ENCODE results near the gene ZNF362. TPM values are rescaled to one million over a fixed set of nuclear protein-coding genes. Genes with fewer than 3 reads are reported as not detected.

Gene ZNF362
- total and polyA plus RNA-seq, 2 of the 13 experiments (the other 11 are each of a cell fraction or from before 2014, with no cell fraction given): 8.3 to 14.2 TPM

DNA sequence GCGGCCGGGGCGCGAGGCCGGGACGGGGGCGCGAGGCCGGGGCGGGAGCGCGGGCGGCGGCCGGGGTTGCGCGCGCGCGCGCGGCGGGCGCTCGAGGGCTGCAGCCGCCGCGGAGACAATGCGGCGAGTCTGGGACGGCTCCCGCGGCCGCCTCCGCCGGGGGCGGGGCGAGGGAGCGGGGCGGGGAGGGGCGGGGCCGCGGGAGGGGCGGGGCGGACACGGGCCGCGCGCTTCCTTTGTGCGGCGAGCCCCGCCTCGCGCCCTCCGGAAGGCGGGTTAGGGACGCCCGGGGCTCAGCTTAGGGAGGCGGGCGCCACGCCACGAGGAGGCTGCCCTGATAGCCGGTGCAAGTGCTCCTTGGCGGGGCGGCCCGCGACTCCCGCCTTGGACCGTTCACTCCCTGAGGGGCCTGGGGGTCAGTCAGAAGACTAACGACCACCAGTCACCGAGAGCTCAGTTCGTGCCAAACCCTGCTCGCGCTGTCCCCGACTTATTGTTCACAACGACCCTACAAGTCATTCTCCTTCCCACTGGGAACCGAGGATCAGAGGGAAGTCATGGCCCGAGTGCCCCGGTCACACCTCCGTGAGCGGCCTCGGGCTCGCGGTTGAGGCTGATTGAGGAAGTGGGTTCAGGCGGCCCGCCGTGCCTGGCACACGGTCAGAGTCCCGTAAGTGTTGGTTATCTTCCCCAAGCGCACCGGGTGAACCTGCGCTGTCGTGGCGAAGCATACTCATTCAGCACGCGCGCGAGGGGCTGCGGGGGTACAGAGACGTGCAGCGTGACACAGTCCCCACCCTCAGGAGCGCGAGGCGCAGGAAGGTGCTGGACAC is 93.7 kb downstream of the ZNF362 start (continued):
- TF ChIP-seq, protein P1, sequence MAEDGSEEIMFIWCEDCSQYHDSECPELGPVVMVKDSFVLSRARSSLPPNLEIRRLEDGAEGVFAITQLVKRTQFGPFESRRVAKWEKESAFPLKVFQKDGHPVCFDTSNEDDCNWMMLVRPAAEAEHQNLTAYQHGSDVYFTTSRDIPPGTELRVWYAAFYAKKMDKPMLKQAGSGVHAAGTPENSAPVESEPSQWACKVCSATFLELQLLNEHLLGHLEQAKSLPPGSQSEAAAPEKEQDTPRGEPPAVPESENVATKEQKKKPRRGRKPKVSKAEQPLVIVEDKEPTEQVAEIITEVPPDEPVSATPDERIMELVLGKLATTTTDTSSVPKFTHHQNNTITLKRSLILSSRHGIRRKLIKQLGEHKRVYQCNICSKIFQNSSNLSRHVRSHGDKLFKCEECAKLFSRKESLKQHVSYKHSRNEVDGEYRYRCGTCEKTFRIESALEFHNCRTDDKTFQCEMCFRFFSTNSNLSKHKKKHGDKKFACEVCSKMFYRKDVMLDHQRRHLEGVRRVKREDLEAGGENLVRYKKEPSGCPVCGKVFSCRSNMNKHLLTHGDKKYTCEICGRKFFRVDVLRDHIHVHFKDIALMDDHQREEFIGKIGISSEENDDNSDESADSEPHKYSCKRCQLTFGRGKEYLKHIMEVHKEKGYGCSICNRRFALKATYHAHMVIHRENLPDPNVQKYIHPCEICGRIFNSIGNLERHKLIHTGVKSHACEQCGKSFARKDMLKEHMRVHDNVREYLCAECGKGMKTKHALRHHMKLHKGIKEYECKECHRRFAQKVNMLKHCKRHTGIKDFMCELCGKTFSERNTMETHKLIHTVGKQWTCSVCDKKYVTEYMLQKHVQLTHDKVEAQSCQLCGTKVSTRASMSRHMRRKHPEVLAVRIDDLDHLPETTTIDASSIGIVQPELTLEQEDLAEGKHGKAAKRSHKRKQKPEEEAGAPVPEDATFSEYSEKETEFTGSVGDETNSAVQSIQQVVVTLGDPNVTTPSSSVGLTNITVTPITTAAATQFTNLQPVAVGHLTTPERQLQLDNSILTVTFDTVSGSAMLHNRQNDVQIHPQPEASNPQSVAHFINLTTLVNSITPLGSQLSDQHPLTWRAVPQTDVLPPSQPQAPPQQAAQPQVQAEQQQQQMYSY (CRISPR knock-in tag; IDR thresholded peaks at IDR 0.05): 0 out of 2 replicates have a peak, but pooled peaks have one; percentile 28
- TF ChIP-seq ATF7-NPFF (CRISPR knock-in tag; IDR thresholded peaks at IDR 0.05; ENCODE audit: low read depth): peak; percentile 44; the same call in 1 of the 2 replicates
- no peak for TF ChIP-seq ZNF749 (CRISPR knock-in tag; IDR thresholded peaks at IDR 0.05; ENCODE audit: borderline replicate concordance)
- TF ChIP-seq RFXANK (CRISPR knock-in tag; IDR thresholded peaks at IDR 0.05): peak; percentile 26; the same call in 1 of the 2 replicates
- TF ChIP-seq PRMT3 (CRISPR knock-in tag; IDR thresholded peaks at IDR 0.05; ENCODE audit: borderline replicate concordance, low read depth): no peak
- no peak for TF ChIP-seq GATAD2A (CRISPR knock-in tag; IDR thresholded peaks at IDR 0.05)
- TF ChIP-seq KMT2B (CRISPR knock-in tag; IDR thresholded peaks at IDR 0.05): peak; percentile 47; the same call in 1 of the 2 replicates
- TF ChIP-seq NR3C1 (CRISPR knock-in tag; IDR thresholded peaks at IDR 0.05): no peak
- TF ChIP-seq KDM5B (CRISPR knock-in tag; IDR thresholded peaks at IDR 0.05; ENCODE audit: borderline replicate concordance): peak; percentile 90
- 0 out of 2 replicates have a peak, but pooled peaks have one; percentile 40 for TF ChIP-seq ZNF329 (CRISPR knock-in tag; IDR thresholded peaks at IDR 0.05; ENCODE audit: low read depth)
- no peak for TF ChIP-seq SCMH1 (CRISPR knock-in tag; IDR thresholded peaks at IDR 0.05; ENCODE audit: borderline replicate concordance)
- no peak; the same call in 1 of the 2 replicates for TF ChIP-seq ZFP37 (CRISPR knock-in tag; IDR thresholded peaks at IDR 0.05; ENCODE audit: borderline replicate concordance)
- TF ChIP-seq TEAD2 (CRISPR knock-in tag; IDR thresholded peaks at IDR 0.05): 0 out of 2 replicates have a peak, but pooled peaks have one; percentile 20
- peak; percentile 66; the same call in 1 of the 2 replicates for TF ChIP-seq ZC3H4 (CRISPR knock-in tag; IDR thresholded peaks at IDR 0.05; ENCODE audit: borderline replicate concordance)
- TF ChIP-seq ZNF337 (CRISPR knock-in tag; IDR thresholded peaks at IDR 0.05; ENCODE audit: borderline replicate concordance, low read depth): no peak
- no peak for TF ChIP-seq ZNF652 (CRISPR knock-in tag; IDR thresholded peaks at IDR 0.05; ENCODE audit: borderline replicate concordance, low read depth)
- peak; percentile 73 for TF ChIP-seq ZFP90 (CRISPR knock-in tag; IDR thresholded peaks at IDR 0.05; ENCODE audit: borderline replicate concordance)
- no peak for TF ChIP-seq CHD4 (IDR thresholded peaks at IDR 0.05; ENCODE audit: borderline replicate concordance, low read length)
- TF ChIP-seq HMG20A (CRISPR knock-in tag; IDR thresholded peaks at IDR 0.05; ENCODE audit: borderline replicate concordance): no peak
- TF ChIP-seq ZNF232 (CRISPR knock-in tag; IDR thresholded peaks at IDR 0.05; ENCODE audit: borderline replicate concordance): peak; percentile 45; the same call in 1 of the 2 replicates
- no peak; the same call in 1 of the 2 replicates for TF ChIP-seq NKX3-1 (CRISPR knock-in tag; IDR thresholded peaks at IDR 0.05)
- peak; percentile 50; the same call in 1 of the 2 replicates for TF ChIP-seq ZBTB38 (CRISPR knock-in tag; IDR thresholded peaks at IDR 0.05)
- TF ChIP-seq MEIS1 (CRISPR knock-in tag; IDR thresholded peaks at IDR 0.05; ENCODE audit: borderline replicate concordance): peak; percentile 61; the same call in 1 of the 2 replicates
- no peak for TF ChIP-seq GTF2F1 (IDR thresholded peaks at IDR 0.05; ENCODE audit: low read length)
- TF ChIP-seq PRPF4 (IDR thresholded peaks at IDR 0.05; ENCODE audit: low read depth, low read length, poor library complexity, severe bottlenecking): no peak
- 0 out of 2 replicates have a peak, but pooled peaks have one; percentile 55 for TF ChIP-seq KMT2A (CRISPR knock-in tag; IDR thresholded peaks at IDR 0.05)
- peak; percentile 85 for TF ChIP-seq FOXC1 (CRISPR knock-in tag; IDR thresholded peaks at IDR 0.05; ENCODE audit: borderline replicate concordance)
- TF ChIP-seq ZNF775 (CRISPR knock-in tag; IDR thresholded peaks at IDR 0.05; ENCODE audit: borderline replicate concordance): no peak

All from HepG2 (cell line).